ENCODE measurements around the gene ZSWIM1.

Gene ZSWIM1

DNA sequence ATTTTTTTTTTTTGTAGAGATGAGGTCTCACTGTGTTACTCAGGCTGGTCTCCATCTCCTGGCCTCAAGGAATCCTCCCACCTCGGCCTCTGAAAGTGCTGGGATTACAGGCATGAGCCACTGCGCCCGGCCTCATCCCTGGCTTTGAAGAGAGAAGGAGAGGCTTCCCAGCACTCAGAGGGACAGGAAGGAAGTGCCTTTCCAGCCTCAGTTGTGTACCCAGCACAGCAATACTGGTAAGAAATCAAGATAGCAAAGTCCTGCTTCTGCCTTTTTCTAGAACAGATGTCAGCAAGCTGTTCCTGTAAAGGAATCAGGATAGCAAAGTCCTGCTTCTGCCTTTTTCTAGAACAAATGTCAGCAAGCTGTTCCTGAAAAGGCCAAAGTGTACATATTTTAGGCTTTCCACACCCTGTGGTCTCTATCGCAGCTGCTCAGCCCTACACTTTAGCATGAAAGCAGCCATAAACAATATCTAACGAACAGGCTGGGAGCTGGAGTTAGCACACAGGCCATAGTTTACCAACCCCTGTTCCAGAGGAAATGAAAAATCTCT is 37.2 kb downstream of the ZSWIM1 start:
- DNase-seq (ENCODE audit: extremely low spot score): no peak
- POLR2A ChIA-PET: interaction anchor here (2.8 to 3.0 kb wide), 2 partner anchors 16 kb away, joined by 11 to 19 read pairs; partner anchors contain the start of gene PCIF1
- CTCF ChIA-PET: no interaction called here
- TF ChIP-seq SP1 (IDR thresholded peaks at IDR 0.05) (no peak), L3MBTL2 (conservative IDR thresholded peaks at IDR 0.05) (no peak), ARNT (IDR thresholded peaks at IDR 0.05) (no peak), FOXM1 (IDR thresholded peaks at IDR 0.05; ENCODE audit: borderline replicate concordance) (no peak), NFRKB (IDR thresholded peaks at IDR 0.05) (no peak), HDGF (IDR thresholded peaks at IDR 0.05; ENCODE audit: borderline replicate concordance) (no peak), BHLHE40 (IDR thresholded peaks at IDR 0.05; ENCODE audit: borderline replicate concordance) (no peak), FOXK2 (IDR thresholded peaks at IDR 0.05) (no peak), FOXA1 (IDR thresholded peaks at IDR 0.05) (no peak), ELF4 (IDR thresholded peaks at IDR 0.05) (no peak)

DNA sequence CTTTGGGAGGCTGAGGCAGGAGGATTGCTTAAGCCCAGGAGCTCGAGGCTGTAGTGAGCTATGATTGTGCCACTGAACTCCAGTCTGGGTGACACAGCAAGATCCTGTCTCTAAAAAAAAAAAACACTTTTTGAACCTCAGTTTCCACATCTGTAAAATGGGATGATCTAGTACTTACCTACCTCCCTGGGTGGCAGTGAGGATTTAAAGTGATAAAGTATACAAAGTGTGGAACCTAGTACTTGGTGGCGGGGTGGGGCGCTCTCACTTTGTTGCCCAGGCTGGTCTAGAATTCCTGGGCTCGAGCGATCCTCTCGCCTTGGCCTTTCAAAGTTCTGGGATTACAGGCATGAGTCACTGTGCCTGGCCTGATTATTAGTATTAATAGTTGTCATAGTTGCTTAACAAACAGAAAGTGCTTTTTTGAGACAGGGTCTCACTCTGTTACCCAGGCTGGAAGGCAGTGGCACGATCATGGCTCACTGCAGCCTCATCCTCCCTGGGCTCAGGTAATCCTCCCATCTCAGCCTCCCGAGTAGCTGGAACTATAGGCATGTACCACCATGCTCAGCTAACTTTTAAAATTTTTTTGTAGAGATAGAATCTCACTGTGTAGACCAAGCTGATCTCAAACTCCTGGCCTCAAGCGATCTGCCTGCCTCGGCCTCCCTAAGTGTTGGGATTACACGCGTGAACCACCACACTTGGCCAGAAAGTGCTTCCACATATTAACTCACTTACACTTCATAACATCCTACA is 37.9 kb downstream of the ZSWIM1 start:
- ChIA-PET POLR2A (interaction anchor here (0.7 to 2.8 kb wide), 4 partner anchors 8 to 79 kb away, joined by 3 to 19 read pairs (median 4); partner anchors contain the start of gene PCIF1), CTCF (no interaction called here)

DNA sequence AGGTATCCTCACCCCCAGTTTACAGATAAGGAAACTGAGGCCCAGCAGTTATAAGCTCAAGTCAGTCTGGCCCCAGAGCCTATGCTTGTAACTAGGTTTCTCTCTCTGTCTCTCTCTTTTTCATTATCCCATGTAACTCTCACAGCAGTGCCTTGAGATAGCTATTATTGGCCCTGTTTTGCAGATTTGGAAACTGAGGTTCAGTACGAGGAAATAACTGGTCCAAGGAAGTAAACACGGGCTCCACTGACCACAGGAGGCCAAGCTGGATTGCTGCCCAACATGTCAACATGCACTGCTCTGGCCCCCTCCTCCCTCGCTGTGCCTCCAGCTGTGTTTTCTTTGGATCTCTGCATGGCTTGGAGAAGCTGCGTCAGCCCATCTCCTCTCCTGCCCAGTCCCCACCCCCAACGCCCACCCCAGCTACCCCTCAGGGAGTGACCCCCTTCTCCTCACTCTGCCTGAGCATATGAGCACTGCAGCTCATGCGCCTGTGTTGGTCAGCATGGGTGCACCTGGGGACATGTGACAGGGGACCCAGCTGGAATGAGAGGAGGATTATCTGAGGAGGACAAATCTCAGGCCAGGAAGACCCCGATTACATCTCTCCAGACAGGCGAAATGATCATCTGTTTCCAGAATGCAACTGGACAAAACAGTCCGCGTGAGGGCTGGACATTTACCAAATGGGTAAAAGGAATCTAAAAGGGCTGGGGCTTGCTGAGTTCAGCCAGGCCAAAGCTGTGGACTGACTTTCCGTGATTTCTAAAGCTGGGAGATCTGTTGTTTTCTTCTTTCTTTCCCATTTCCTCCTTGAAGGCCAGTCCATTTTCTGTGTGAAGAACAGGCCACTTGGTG is 38.7 kb downstream of the ZSWIM1 start:
- POLR2A ChIA-PET: interaction anchor here (0.7 to 2.8 kb wide), 4 partner anchors 9 to 80 kb away, joined by 3 to 19 read pairs (median 4); partner anchors contain the start of gene PCIF1
- CTCF ChIA-PET: no interaction called here
- no peak for TF ChIP-seq FOXK2 (IDR thresholded peaks at IDR 0.05)
- TF ChIP-seq SUZ12 (IDR thresholded peaks at IDR 0.05): no peak
- TF ChIP-seq, protein P1, sequence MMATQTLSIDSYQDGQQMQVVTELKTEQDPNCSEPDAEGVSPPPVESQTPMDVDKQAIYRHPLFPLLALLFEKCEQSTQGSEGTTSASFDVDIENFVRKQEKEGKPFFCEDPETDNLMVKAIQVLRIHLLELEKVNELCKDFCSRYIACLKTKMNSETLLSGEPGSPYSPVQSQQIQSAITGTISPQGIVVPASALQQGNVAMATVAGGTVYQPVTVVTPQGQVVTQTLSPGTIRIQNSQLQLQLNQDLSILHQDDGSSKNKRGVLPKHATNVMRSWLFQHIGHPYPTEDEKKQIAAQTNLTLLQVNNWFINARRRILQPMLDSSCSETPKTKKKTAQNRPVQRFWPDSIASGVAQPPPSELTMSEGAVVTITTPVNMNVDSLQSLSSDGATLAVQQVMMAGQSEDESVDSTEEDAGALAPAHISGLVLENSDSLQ (IDR thresholded peaks at IDR 0.05): no peak
- no peak for TF ChIP-seq TARDBP (IDR thresholded peaks at IDR 0.05)
- DNase-seq (ENCODE audit: extremely low spot score): no peak

More for the DNA sequence above, 37.9 kb downstream of the ZSWIM1 start:
- no peak for TF ChIP-seq ELF4 (IDR thresholded peaks at IDR 0.05)
- no peak for DNase-seq (ENCODE audit: extremely low spot score)

DNA sequence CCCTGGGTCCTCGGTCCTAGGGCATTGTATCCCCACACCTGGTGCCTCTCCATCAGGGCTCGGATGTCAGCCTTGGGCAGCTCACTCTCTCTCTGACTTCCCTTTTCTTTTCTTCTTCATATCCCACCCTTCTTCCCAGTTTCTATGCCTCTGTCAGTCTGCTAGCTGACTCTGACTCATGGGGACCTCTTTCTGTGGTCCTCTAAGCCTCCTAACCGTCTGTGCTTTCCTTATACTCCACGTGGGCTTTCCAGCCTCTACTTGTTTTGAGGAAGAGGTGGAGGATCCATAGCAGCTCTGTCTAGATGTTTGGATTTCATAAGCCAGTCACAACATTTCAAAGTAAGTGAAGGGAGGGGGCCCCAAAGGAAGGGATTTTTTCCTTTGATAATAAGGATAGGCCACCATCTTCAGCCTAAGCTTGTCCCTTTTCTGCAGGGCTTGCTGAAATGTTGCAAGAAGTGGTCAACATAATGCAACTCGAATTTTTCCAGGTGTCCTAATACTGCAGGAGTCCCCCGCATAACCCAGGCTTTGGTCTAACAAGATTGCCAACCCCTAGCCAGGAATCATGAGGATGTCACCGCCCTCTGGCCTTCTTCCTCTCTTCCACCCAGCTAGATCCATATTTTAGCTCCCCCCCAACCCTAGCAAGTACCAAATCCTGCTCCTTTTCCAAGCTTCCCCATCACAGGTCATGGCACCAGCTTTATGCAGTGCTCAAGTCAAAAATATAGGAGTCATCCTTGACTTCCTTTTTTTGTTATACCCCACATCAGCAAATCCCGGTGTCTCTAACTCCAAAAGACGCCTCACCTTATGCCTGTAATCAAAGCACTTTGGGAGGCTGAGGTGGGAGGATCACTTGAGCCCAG is 39.7 kb downstream of the ZSWIM1 start:
- TF ChIP-seq FOXM1 (IDR thresholded peaks at IDR 0.05; ENCODE audit: borderline replicate concordance): no peak
- no peak for TF ChIP-seq SUZ12 (IDR thresholded peaks at IDR 0.05)
- no peak for TF ChIP-seq FOXA1 (IDR thresholded peaks at IDR 0.05)
- TF ChIP-seq ARNT (IDR thresholded peaks at IDR 0.05): no peak
- no peak for TF ChIP-seq CTBP1 (IDR thresholded peaks at IDR 0.05; ENCODE audit: borderline replicate concordance)
- TF ChIP-seq, protein P1 (IDR thresholded peaks at IDR 0.05): no peak
- TF ChIP-seq NFRKB (IDR thresholded peaks at IDR 0.05): no peak
- TF ChIP-seq TARDBP (IDR thresholded peaks at IDR 0.05): no peak
- no peak for TF ChIP-seq HDGF (IDR thresholded peaks at IDR 0.05; ENCODE audit: borderline replicate concordance)
- no peak for TF ChIP-seq BHLHE40 (IDR thresholded peaks at IDR 0.05; ENCODE audit: borderline replicate concordance)
- TF ChIP-seq ELF4 (IDR thresholded peaks at IDR 0.05): no peak
- TF ChIP-seq ZNF384 (IDR thresholded peaks at IDR 0.05): no peak
- TF ChIP-seq LEF1 (IDR thresholded peaks at IDR 0.05; ENCODE audit: borderline replicate concordance): no peak
- TF ChIP-seq L3MBTL2 (conservative IDR thresholded peaks at IDR 0.05): no peak
- TF ChIP-seq SP1 (IDR thresholded peaks at IDR 0.05): no peak
- POLR2A ChIA-PET: interaction anchor here (2.8 kb wide), 1 partner anchor 13 kb away, joined by 19 read pairs; the partner anchor contains the start of gene PCIF1

DNA sequence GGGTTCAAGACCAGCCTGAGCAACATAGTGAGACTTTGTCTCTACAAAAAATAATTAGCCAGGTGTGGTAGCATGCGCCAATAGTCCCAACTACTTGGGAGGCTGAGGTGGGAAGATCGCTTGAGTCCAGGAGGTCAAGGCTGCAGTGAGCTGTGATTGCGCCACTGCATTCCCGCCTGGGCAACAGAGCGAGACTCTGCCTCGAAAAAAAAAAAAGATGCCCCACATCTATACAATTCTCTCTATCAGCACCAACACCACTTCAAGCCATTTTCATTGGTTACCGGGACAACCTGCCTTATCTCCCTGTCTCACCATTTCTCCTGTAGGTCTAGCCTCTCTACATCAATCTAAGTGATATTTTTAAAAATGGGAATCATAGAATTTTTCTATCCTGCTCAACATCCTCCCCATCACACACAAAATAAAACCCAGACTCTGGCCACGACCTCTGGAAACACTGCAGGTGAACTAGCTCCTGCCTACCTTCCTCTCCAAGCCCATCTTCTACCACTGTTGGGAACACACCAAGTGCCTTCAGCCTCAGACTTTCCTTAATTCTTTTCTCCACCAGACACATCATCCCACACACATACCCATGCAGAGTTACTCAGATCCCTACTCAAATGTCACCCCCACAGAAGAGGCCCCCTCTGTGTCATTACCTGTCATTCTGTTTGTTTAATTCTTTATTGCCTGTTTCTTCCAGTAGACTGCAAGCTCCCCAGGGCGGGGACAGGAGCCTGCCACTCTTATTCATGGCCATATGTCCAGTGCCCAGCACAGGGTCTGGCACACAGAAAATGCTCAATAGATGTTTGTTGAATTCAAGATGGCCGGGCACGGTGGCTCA is 40.5 kb downstream of the ZSWIM1 start:
- TF ChIP-seq SP1 (IDR thresholded peaks at IDR 0.05): no peak
- TF ChIP-seq, protein P1 (IDR thresholded peaks at IDR 0.05): peak; percentile 23; the same call in 1 of the 2 replicates
- ChIA-PET CTCF (interaction anchor here (0.8 kb wide), 1 partner anchor 13 kb away, joined by 3 read pairs; the partner anchor contains the start of gene PCIF1), POLR2A (interaction anchor here (1.0 to 2.8 kb wide), 3 partner anchors 12 to 13 kb away, joined by 3 to 19 read pairs (median 7); partner anchors contain the start of gene PCIF1)
- DNase-seq (ENCODE audit: extremely low spot score): no peak

More for the DNA sequence above, 39.7 kb downstream of the ZSWIM1 start:
- CTCF ChIA-PET: no interaction called here
- DNase-seq (ENCODE audit: extremely low spot score): no peak
